ENCODE measurements around the gene PRODH.
"Not testable (repeated sequence)": the region's sequence is repeated elsewhere in the genome, so short reads cannot be mapped to it uniquely, and the experiment has no call there.

PRODH gene

GRCh38 chr22:18954303-18954989, 18.4 kb upstream of the PRODH start:
- DNase-seq (ENCODE audit: low spot score): peak; percentile 67

DNA sequence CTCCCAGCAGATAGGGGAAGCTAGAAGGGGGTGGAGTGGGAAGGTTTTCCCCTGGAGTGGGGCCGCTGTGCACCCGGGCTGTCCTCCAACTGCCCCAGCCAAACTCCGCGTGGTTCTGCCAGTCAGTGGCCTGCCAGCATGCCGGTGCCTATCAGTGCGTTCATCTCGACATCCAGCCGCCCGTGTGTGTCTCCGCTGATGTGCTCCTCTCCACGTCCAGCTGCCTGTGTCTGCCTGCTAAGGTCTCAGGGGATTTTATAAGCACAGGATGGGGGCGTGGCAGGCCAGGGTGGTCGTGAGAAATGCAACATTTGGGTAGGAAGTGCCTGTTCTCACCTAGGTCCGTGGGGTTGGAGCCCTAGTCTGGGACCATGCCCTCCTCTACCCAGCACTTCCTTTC, 17.0 kb upstream of the PRODH start:
- DNase-seq (ENCODE audit: low spot score): not testable (repeated sequence)

- DNase-seq (ENCODE audit: low spot score): no peak
Measured at GRCh38 chr22:18952022-18952421, 15.9 kb upstream of the PRODH start.

- no peak for DNase-seq (ENCODE audit: low spot score)
Measured at GRCh38 chr22:18950141-18950540, 14.0 kb upstream of the PRODH start.

GRCh38 chr22:18947905-18948304, 11.8 kb upstream of the PRODH start:
- DNase-seq (ENCODE audit: low spot score): no peak

- DNase-seq (ENCODE audit: low spot score): not testable (repeated sequence)
Measured at GRCh38 chr22:18947105-18947504, 11.0 kb upstream of the PRODH start.

DNA sequence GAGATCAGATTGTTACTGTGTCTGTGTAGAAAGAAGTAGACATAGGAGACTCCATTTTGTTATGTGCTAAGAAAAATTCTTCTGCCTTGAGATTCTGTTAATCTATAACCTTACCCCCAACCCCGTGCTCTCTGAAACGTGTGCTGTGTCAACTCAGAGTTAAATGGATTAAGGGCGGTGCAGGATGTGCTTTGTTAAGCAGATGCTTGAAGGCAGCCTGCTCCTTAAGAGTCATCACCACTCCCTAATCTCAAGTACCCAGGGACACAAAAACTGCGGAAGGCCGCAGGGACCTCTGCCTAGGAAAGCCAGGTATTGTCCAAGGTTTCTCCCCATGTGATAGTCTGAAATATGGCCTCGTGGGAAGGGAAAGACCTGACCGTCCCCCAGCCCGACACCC, 2.6 kb upstream of the PRODH start:
- not testable (repeated sequence) for DNase-seq (ENCODE audit: low spot score)

GRCh38 chr22:18934688-18935087, 1.4 kb downstream of the PRODH start:
- DNase-seq (ENCODE audit: low spot score): not testable (repeated sequence)

DNA sequence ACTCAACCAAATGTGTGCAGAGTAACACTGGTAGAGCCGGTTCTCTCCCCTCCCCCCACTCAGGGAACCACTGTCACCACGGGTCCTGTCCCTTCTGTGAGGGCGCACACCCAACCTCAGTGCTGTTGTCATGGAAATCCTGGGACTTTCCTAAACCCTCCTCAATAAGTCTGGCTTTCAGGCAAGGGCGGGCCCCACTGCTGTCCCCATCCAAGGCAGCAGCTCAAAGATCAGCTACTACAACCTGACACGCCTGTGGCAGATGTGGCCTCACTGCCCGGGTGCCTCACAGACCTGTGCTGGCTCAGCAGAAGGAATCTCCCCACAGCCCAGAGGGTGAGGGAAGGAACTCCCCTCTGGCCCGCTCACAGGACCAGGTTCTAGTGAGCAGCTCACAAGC, 2.2 kb downstream of the PRODH start:
- DNase-seq (ENCODE audit: low spot score): no peak

DNA sequence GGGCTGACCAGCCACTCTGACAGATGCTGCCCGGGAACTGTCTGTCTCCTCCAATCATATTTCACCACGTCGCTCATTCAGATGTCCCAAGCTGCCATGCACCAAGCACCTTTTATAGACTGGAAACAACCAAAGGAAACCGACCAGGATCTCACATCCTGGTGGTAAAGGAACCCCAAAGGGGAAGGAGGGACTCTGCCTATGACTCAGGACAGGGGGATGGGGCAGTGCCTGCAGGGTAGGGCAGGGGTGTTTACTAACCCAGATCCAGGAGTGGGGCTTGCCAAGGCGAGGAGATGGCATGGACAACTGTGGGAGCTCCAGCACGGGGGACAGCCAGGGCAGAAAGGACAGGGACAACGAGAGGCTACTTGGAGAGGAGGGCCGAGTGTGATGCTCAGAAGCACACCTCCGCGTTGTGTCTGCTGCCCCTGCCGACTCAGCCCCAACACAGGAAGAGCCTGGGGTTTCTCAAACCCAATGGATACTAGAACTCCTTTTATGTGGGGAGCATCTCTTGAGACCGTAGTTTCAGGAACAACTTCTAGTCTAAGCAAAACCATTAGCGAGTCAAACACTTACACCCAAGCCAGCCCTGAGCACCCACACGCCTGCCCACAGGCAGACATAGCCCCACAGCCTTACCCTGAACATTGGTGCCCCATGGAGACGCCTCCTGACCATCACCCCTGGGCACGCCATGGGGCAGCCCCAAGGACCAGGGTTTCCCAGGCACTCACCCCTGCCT, 4.0 kb downstream of the PRODH start:
- no peak for DNase-seq (ENCODE audit: low spot score)

DNA sequence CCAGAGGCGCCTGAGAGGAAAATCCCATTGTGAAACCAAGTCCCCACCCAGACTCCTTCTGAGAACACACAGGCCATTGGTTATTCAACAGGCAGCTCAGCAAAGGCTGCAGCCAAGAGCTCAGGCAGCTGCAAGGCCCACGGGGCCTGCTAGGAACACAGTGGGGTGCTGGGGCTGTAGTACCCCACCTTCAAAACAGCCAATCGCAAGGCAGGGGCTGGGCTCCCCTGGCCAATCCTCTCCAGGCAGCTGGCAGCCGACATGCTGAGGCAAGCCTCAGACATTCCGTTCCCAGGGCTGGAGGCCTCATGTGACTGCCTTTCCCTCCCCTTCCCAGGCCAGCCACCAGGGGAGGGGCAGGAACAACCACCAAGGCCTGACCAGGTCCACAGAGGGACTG, 6.6 kb downstream of the PRODH start:
- no peak for DNase-seq (ENCODE audit: low spot score)

DNA sequence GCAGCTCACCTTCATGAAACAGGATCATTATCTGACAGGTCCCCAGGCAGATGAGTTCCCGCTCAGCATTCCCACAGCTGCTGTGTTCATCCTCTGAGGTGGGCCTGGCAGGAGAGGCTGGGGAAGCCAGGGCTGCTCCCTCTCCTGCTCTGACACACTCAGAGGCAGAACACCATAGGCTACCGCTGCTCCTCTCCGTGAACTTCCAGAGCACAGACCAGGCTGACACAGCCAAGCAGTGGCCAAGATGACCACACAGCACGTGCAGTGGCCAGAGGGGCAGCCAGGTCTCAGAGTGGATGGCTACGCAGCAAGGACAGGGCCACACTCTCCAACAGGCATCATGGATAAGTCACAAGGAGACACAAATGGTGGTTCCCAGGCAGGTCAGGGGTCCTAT, 8.5 kb downstream of the PRODH start:
- DNase-seq (ENCODE audit: low spot score): no peak

DNA sequence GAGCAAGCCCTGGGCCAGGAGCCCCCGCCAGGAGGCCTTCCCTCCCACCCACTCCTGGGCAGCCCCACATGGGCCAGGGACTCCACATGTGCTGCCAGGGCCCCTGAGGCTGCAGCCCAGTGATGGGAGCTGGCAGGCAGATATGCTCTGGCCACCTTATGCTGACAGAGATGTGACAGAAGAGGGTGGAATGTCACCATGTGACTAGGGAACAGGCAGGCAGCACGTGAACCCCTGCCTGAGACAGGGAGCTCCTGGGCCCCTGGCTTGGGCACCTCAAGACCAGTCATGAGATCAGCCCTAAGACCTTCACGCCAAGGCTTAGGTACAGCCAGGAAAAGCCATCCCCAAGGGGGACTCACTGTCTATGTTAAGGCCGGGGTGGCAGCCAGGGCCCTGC, 9.1 kb downstream of the PRODH start:
- DNase-seq (ENCODE audit: low spot score): no peak

GRCh38 chr22:18925368-18926064, 10.6 kb downstream of the PRODH start:
- no peak for DNase-seq (ENCODE audit: low spot score)

DNA sequence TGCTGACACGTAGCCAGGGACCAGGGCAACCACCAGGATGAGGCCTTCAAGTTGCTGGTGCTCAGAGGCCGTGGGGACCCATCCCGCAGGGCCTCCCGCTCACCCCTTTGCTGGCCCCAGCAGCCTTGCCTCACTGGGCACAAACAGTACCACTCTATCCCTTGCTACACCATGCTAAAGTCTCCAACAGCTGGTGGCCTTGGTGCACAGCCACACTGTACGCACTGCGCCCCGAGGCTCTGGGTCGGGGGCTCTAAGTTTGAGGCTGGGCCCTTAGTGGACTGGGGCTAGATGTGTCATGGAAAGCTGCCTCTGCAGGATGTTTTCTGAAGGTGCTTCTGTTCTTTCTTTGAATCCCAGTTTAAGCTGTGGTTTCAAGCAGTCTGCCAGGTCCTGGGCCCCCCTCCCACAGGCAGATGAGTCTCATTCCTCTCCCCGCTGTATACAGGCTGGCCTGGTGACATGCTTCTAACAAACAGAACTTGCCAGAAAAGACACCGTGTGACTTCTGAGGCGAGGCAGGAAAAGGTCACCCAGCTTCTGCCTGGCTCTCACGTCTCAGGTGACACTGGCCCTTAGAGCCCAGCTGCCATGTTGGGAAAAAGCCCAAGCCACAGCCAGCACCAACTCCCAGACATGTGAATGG, 15.7 kb downstream of the PRODH start:
- not testable (repeated sequence) for DNase-seq (ENCODE audit: low spot score)

DNA sequence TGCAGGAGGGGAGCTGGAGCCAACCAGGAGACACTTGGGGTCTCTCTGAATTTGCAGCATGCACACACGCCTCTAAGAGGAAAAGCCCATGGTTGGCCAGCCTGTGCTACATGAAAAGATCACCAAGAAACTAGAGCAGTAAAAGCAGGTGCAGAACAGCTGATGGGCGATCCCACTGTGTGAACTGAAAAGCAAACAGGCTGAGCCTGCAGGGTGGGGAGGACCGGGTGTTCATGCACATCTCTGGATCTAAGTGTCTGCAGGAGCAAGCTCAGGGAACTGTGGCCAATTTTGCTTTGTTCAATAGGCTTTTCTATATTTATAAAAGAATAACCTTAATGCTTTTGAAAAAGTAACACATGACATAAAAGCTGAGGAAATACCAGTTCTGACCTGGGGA, 18.3 kb downstream of the PRODH start:
- DNase-seq (ENCODE audit: low spot score): not testable (repeated sequence)

GRCh38 chr22:18915550-18915949, 20.5 kb downstream of the PRODH start:
- DNase-seq (ENCODE audit: low spot score): not testable (repeated sequence)

DNA sequence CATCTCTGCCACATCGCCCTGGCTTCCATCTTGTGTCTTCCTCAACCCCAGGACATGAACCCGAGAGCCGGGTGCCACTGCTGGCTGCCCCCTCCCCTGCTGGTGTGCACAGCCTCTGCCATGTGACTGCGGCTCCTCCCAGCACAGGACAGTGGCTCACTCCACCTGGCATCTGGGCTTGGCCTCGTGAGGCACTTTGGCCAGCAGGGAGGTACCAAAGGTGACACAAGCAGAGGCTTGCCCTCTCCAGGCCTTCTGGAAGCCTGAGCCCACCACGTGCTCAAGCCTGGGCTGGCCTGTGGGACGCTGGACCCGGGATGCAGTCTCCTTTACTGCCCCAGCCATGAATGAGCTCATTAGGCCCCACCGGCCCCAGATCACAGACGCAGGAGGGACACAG, 21.5 kb downstream of the PRODH start:
- DNase-seq (ENCODE audit: low spot score): not testable (repeated sequence)

DNA sequence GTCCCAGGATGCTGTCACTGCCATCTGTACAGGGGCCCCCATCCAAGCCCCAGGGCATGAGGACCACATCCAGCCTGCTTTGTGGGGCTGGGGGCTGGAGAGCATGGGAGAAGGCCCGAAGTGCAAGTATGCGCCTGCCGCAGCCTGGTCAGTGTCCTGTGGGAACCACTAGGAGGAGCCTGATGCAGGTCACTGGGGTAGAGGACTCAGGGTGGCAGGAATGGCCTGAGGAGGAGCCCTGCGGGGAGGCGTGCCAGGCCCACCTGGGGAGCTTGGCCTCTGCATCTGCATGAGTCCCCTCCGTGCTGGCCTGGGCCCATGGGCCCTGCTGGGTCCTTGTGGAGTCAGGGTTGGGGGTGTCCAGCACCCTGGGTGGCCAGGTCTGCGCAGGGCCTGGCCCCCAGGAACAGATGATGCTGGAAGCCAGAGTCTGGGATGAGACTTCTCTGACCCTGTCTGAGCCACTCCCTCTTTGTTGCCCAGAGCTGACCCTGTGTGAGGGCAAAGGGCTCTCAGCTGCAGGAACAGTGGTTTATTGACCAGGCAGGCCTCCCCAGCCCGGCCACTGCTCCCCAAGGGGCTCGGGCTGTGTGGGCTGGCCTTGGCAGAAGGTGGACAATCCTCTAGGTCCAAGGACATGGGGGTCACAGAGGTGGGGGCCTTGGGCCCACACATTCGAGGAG, 23.7 kb downstream of the PRODH start:
- DNase-seq (ENCODE audit: low spot score): not testable (repeated sequence)

DNA sequence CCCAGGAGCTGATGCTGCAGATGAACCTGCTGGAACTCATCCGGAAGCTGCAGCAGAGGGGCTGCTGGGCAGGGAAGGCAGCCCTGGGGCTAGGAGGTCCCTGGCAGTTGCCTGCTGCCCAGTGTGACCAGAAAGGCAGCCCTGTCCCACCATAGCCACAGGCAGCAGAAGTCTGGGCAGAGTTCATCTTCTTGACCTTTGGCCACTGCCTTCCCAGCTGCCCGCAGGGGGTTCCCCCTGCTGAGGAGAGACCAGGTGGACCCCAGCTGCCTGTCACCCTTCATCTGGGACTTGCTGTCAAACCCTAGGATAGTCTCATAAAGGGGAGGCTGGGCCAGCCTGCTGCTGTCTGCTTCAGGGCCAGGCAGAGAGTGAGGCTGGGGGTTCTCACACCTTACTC, 24.6 kb downstream of the PRODH start:
- not testable (repeated sequence) for DNase-seq (ENCODE audit: low spot score)

GRCh38 chr22:18909556-18909955, 26.5 kb downstream of the PRODH start:
- DNase-seq (ENCODE audit: low spot score): no peak

- no peak for DNase-seq (ENCODE audit: low spot score)
Measured at GRCh38 chr22:18906896-18907295, 29.2 kb downstream of the PRODH start.

Data from cerebellar cortex (tissue), 1 donor.